AG09319 (cell line): ENCODE measurements around the gene ATM.
"Not testable (repeated sequence)": the region's sequence is repeated elsewhere in the genome, so short reads cannot be mapped to it uniquely, and the experiment has no call there.

Experiments used
- DNase-seq: peaks from one replicate; pipeline ENCODE4 v3.0.0-alpha.2; 2010; ENCODE audit warnings: low read depth; ENCODE audit errors: extremely low read depth
- TF ChIP-seq, protein P1 (sequence below): IDR thresholded peaks from 2 replicates; pipeline ENCODE4 v1.5.1; 2011; ENCODE audit warnings: low read depth, mild to moderate bottlenecking, inconsistent platforms, low read length, moderate library complexity

Gene ATM

DNA sequence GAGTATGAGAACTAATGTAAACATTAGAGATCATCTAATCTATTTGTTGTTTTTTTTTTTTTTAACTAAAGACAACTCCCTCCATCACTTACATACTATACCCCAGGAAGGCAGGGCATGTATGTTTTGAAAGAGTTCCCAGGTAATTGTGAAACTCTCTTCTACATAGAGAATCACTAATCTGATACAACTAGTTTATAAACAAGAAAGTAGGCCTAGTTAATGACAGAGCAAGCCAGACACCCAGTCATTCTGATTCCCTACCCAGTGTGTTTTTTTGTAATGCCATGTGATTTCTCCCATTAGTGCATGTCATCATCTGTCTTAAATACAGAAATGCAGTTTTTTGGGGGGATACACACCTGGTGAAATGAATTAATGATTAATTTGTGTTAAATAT is 123.6 kb downstream of the ATM start:
- DNase-seq, result no peak
- TF ChIP-seq, protein P1, sequence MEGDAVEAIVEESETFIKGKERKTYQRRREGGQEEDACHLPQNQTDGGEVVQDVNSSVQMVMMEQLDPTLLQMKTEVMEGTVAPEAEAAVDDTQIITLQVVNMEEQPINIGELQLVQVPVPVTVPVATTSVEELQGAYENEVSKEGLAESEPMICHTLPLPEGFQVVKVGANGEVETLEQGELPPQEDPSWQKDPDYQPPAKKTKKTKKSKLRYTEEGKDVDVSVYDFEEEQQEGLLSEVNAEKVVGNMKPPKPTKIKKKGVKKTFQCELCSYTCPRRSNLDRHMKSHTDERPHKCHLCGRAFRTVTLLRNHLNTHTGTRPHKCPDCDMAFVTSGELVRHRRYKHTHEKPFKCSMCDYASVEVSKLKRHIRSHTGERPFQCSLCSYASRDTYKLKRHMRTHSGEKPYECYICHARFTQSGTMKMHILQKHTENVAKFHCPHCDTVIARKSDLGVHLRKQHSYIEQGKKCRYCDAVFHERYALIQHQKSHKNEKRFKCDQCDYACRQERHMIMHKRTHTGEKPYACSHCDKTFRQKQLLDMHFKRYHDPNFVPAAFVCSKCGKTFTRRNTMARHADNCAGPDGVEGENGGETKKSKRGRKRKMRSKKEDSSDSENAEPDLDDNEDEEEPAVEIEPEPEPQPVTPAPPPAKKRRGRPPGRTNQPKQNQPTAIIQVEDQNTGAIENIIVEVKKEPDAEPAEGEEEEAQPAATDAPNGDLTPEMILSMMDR, result no peak

DNA sequence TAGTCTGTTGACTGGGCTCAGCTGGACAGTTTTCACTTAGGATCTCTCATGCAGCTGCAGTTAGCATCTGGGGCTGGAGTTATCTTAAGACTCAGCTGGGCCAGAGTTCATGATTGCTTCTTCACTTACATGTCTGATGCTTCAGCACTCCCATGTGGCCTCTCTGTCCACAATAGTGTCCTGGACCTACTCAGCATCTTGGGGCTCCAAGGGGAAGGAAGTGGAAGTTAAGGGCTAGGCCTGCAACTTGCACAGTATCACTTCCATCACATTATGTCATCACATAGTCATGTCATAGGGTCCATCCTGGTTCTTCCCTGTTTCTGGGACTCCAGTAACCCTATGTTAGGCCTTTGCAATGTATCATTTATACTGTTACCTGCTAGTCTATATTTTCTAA is 128.6 kb downstream of the ATM start:
- DNase-seq, result no peak
- TF ChIP-seq, protein P1, result no peak

DNA sequence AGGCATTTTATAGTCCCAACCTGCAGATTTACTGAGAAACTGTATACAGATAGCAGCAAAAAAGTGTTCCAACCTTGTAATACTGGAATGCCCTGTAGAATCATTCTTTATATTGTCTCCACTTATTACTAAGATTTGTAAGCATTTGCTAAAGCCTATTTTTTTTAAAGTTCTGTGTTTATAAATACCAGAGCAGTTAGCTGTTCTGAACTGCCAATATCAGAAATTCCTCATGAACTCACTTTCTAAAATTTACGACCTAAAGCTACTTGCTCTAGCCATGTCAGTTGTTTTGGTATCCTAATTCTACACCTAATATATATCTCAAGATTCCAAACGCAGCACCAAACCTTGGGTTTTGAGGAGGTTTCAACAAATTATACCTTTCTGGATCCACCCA is 141.3 kb downstream of the ATM start:
- TF ChIP-seq, protein P1, result no peak
- DNase-seq, result no peak

DNA sequence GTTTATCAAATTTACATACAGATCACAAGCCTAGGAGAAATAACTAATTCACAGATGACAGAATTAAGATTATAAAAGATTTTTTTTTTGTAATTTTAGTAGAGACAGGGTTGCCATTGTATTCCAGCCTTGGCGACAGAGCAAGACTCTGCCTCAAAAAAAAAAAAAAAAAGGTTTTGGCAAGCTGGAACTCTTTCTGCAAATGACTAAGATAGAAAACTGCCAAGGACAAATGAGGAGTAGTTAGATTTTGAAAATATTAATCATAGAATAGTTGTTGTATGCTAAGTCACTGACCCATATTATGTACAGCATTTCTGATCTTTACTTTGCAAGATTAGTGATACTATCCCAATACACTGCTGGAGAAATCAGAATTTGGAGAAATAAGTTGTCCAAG is 145.3 kb downstream of the ATM start:
- DNase-seq, result no peak
- TF ChIP-seq, protein P1, result no peak

DNA sequence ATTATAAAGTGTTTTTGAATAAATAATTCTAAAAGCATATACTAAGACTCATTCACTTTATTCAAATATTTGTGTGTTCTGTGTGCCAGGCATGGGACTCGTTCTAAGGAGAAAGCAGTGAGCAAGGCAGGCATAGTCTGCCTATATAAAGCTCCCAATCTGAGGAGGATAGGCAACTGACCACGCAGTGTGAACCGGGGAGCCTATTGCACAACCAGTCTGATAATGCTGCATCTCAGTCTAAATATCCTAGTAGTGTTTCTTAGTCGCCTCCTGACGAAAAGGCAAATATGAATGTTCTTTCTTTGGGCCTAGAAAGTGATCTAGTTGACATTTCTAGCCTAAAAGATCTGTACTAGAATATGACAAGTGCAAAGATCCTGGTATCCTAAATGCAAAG is 146.2 kb downstream of the ATM start:
- TF ChIP-seq, protein P1, result no peak
- no peak for DNase-seq

DNA sequence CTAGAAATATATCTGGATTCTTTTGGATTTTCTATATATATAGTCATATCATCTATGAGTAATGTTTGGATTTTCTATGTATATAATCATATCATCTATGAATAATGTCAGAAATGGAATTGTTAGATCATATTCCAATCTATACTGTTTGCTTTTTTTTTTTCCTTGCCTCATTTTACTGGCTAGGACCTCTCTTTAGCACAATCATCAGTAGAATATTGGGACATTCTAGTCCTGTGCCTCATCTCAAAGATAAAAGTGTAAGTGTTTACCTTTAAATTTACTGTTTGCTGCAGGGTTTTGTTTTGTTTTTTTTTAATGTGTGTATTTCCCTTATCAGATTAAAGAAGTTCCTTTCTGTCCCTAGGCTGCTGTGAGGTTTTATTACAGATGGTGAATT is 147.4 kb downstream of the ATM start:
- no peak for DNase-seq

GRCh38 chr11:108370990-108371389 is 148.1 kb downstream of the ATM start:
- TF ChIP-seq, protein P1, result no peak

More for the DNA sequence above, 147.4 kb downstream of the ATM start:
- TF ChIP-seq, protein P1, result no peak

GRCh38 chr11:108373505-108373904 is 150.6 kb downstream of the ATM start:
- not testable (repeated sequence) for DNase-seq

More at GRCh38 chr11:108370990-108371389, 148.1 kb downstream of the ATM start:
- no peak for DNase-seq
